DOHH2 (cell line): ENCODE data around the gene TCEANC.
"Not testable (repeated sequence)": the region's sequence is repeated elsewhere in the genome, so short reads cannot be mapped to it uniquely, and the experiment has no call there.

ENCODE experiments used
- H3F3A ChIP-seq: fragments of 200-600 bp; sonication (generic), shearing (Covaris generic); 2 replicates; pipeline ENCODE4 v1.6.0; 2016; ENCODE audit warnings: antibody characterized with exemption, mild to moderate bottlenecking; ENCODE audit not compliant: control insufficient read depth, insufficient read depth
- H3K27ac ChIP-seq: fragments of 200-600 bp; sonication (generic); 2 replicates; pipeline ENCODE4 v1.5.1; 2014; ENCODE audit warnings: low read depth, mild to moderate bottlenecking, low read length, moderate library complexity
- H3K27me3 ChIP-seq: fragments of 200-600 bp; sonication (generic); 2 replicates; pipeline ENCODE4 v1.6.1; 2014; ENCODE audit warnings: mild to moderate bottlenecking, low read length, mixed read lengths; ENCODE audit not compliant: control insufficient read depth
- H3K36me3 ChIP-seq: fragments of 200-600 bp; sonication (generic); 2 replicates; pipeline ENCODE4 v1.6.1; 2014; ENCODE audit warnings: mild to moderate bottlenecking, low read length, moderate library complexity, mixed read lengths; ENCODE audit not compliant: control insufficient read depth
- H3K4me1 ChIP-seq: fragments of 200-600 bp; sonication (generic); 2 replicates; pipeline ENCODE4 v1.6.1; 2014; ENCODE audit warnings: mild to moderate bottlenecking, low read length, mixed read lengths; ENCODE audit not compliant: control insufficient read depth
- H3K4me2 ChIP-seq: fragments of 200-600 bp; sonication (generic); 2 replicates; pipeline ENCODE4 v1.6.0; 2014; ENCODE audit warnings: mild to moderate bottlenecking, low read length, moderate library complexity
- H3K4me3 ChIP-seq: fragments of 200-600 bp; sonication (generic); 2 replicates; pipeline ENCODE4 v1.5.1; 2014; ENCODE audit warnings: mild to moderate bottlenecking, low read length, mixed read lengths
- H3K79me2 ChIP-seq: fragments of 200-600 bp; sonication (generic); 2 replicates; pipeline ENCODE4 v1.6.1; 2014; ENCODE audit warnings: mild to moderate bottlenecking, low read length, mixed read lengths; ENCODE audit not compliant: control insufficient read depth
- H3K9me2 ChIP-seq: fragments of 200-600 bp; sonication (generic); replicated peaks from 2 replicates; pipeline ENCODE4 v1.6.1; 2014; ENCODE audit warnings: mild to moderate bottlenecking, low read length, mixed read lengths; ENCODE audit not compliant: control insufficient read depth
- H3K9me3 ChIP-seq: fragments of 200-600 bp; sonication (generic); 2 replicates; pipeline ENCODE4 v1.6.1; 2014; ENCODE audit warnings: antibody characterized with exemption, low read length, mixed read lengths; ENCODE audit not compliant: control insufficient read depth, insufficient read depth
- H4K20me1 ChIP-seq: fragments of 200-600 bp; sonication (generic); 2 replicates; pipeline ENCODE4 v1.6.0; 2014; ENCODE audit warnings: low read depth, mild to moderate bottlenecking, antibody characterized with exemption, low read length, moderate library complexity; ENCODE audit not compliant: control insufficient read depth, insufficient read depth
- CTCF ChIP-seq: fragments of 200-600 bp; sonication (generic); IDR thresholded peaks from one replicate; pipeline ENCODE4 v1.5.1; 2014; ENCODE audit warnings: antibody characterized with exemption, mild to moderate bottlenecking, low read depth, low read length; ENCODE audit not compliant: poor library complexity, severe bottlenecking
- EZH2phosphoT487 ChIP-seq: fragments of 200-600 bp; sonication (generic); IDR thresholded peaks from 2 replicates; pipeline ENCODE4 v1.6.1; 2017; ENCODE audit warnings: borderline replicate concordance, mild to moderate bottlenecking, antibody characterized with exemption, low read length, moderate library complexity, mixed read lengths

The TCEANC gene

GRCh38 chrX:13670197-13670596 is 17.3 kb downstream of the TCEANC start:
- H3K4me3 ChIP-seq, result no peak overlapping the region
- no peaks in the 10 kb centered on the region for H3K36me3 ChIP-seq
- H4K20me1 ChIP-seq, result no peaks in the 10 kb centered on the region
- TF ChIP-seq CTCF (no peak), EZH2phosphoT487 (no peak)
- no peaks in the 10 kb centered on the region for H3K9me2 ChIP-seq
- H3K27ac ChIP-seq, result no peak overlapping the region
- no peaks in the 10 kb centered on the region for H3F3A ChIP-seq
- H3K9me3 ChIP-seq, result no peaks in the 10 kb centered on the region
- H3K79me2 ChIP-seq, result no peaks in the 10 kb centered on the region
- H3K4me1 ChIP-seq, result peaks cover 70% of the 10 kb centered on the region
- no peak overlapping the region for H3K4me2 ChIP-seq
- no peaks in the 10 kb centered on the region for H3K27me3 ChIP-seq

GRCh38 chrX:13673016-13673415 is 20.1 kb downstream of the TCEANC start:
- H4K20me1 ChIP-seq, result no peaks in the 10 kb centered on the region
- no peaks in the 10 kb centered on the region for H3K36me3 ChIP-seq
- no peaks in the 10 kb centered on the region for H3K79me2 ChIP-seq
- H3K9me2 ChIP-seq, result no peaks in the 10 kb centered on the region
- no peaks in the 10 kb centered on the region for H3K27me3 ChIP-seq
- peaks cover 72% of the 10 kb centered on the region for H3K4me1 ChIP-seq
- H3K4me2 ChIP-seq, result peak overlapping the region; percentile 40; the same call in 1 of the 2 replicates
- 0 out of 2 replicates have a peak overlapping the region, but pooled peaks have one; percentile 35 for H3K27ac ChIP-seq
- H3K4me3 ChIP-seq, result no peak overlapping the region
- no peak for TF ChIP-seq CTCF
- TF ChIP-seq EZH2phosphoT487, result no peak
- no peaks in the 10 kb centered on the region for H3K9me3 ChIP-seq
- no peaks in the 10 kb centered on the region for H3F3A ChIP-seq

GRCh38 chrX:13676885-13677284 is 23.9 kb downstream of the TCEANC start:
- Histone ChIP-seq H3K4me2 (peak overlapping the region; percentile 45), H3K79me2 (no peaks in the 10 kb centered on the region), H3K27me3 (no peaks in the 10 kb centered on the region)

GRCh38 chrX:13679700-13680099 is 26.8 kb downstream of the TCEANC start:
- H3K27me3 ChIP-seq, H3K4me2 ChIP-seq, H3K4me3 ChIP-seq, H4K20me1 ChIP-seq, H3F3A ChIP-seq, H3K9me2 ChIP-seq, H3K9me3 ChIP-seq, H3K27ac ChIP-seq, H3K79me2 ChIP-seq, H3K36me3 ChIP-seq: not testable (repeated sequence)
- H3K4me1 ChIP-seq, result peaks cover 26% of the 10 kb centered on the region

More at GRCh38 chrX:13676885-13677284, 23.9 kb downstream of the TCEANC start:
- Histone ChIP-seq H3F3A (no peaks in the 10 kb centered on the region), H4K20me1 (no peaks in the 10 kb centered on the region), H3K9me2 (no peaks in the 10 kb centered on the region), H3K9me3 (no peaks in the 10 kb centered on the region), H3K4me3 (peak overlapping the region; percentile 17; the same call in 1 of the 2 replicates), H3K27ac (peak overlapping the region; percentile 18; the same call in 1 of the 2 replicates), H3K4me1 (peaks cover 39% of the 10 kb centered on the region), H3K36me3 (no peaks in the 10 kb centered on the region)
- TF ChIP-seq CTCF (no peak), EZH2phosphoT487 (no peak)
